ENCODE data around the gene DGKZ.
"Not testable (repeated sequence)": the region's sequence is repeated elsewhere in the genome, so short reads cannot be mapped to it uniquely, and the experiment has no call there.

DGKZ gene

DNA sequence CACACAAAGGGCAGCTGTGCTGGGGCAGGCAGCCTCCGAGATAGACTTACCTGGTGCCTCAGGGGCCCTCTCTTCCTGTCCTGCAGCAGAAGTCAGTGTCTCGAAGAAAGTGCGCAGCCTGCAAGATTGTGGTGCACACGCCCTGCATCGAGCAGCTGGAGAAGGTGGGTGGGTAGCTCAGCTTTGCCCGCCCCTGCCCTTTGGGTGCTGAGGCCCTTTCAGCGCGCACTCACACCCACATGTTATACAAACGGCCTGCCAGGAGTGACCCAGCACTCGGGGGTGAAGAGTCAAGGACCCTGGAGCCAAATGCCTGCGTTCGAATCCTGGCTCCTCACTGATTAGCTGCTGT, 20.6 kb downstream of the DGKZ start:
- Histone ChIP-seq H3K36me3 (ENCODE audit: insufficient read depth, low read length) (peaks cover 32% of the 10 kb centered on the region), H3K4me3 (ENCODE audit: low read length) (no peak overlapping the region), H3K9ac (ENCODE audit: low read depth, low read length) (no peak overlapping the region), H3K27ac (ENCODE audit: low read depth, low read length) (no peak overlapping the region), H3K9me3 (ENCODE audit: insufficient read depth, low read depth, low read length) (no peaks in the 10 kb centered on the region), H3K27me3 (ENCODE audit: insufficient read depth, low read length) (no peaks in the 10 kb centered on the region), H3K4me1 (ENCODE audit: insufficient read depth, low read length) (peaks cover 9% of the 10 kb centered on the region; the same call in 1 of the 2 replicates)
- WGBS: 90% methylated on average over 12 of the region's 12 CpGs

DNA sequence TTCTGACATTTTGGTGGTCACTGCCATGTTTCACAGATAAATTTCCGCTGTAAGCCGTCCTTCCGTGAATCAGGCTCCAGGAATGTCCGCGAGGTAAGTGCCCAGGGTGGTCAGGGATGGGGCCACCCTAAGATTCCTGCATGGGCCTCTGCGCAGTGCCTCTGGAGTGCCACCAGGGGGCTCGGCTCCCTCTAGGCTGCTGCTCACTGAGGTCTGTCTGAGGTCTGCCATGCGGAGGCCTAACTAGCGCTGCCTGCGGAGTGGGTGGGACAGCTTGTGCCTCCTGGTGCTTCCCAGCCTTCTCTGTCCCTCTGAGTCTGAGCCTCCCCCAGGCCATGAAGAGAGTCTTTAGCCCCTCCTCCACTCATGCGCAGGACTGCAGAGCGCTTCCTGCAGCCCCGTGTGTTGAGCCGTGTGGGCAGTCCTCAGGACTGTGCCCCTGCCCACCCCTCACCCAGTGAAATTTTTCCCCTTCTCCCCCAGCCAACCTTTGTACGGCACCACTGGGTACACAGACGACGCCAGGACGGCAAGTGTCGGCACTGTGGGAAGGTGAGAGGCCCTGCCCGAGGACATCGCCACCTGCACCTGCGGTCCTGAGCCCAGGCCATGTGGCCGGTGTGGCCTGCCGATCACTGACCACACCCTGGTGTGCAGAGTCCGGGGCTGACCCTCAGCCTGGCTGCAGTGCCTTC, 22.3 kb downstream of the DGKZ start:
- H3K36me3 ChIP-seq (ENCODE audit: insufficient read depth, low read length): peaks cover 43% of the 10 kb centered on the region
- H3K27ac ChIP-seq (ENCODE audit: low read depth, low read length): peak overlapping the region; percentile 24; the same call in 1 of the 2 replicates
- WGBS: 59% methylated on average over 25 of the region's 25 CpGs
- H3K4me1 ChIP-seq (ENCODE audit: insufficient read depth, low read length): peaks cover 7% of the 10 kb centered on the region; the same call in 1 of the 2 replicates
- H3K9me3 ChIP-seq (ENCODE audit: insufficient read depth, low read depth, low read length): no peaks in the 10 kb centered on the region
- no peak overlapping the region for H3K9ac ChIP-seq (ENCODE audit: low read depth, low read length)
- no peaks in the 10 kb centered on the region for H3K27me3 ChIP-seq (ENCODE audit: insufficient read depth, low read length)
- H3K4me3 ChIP-seq (ENCODE audit: low read length): no peak overlapping the region

DNA sequence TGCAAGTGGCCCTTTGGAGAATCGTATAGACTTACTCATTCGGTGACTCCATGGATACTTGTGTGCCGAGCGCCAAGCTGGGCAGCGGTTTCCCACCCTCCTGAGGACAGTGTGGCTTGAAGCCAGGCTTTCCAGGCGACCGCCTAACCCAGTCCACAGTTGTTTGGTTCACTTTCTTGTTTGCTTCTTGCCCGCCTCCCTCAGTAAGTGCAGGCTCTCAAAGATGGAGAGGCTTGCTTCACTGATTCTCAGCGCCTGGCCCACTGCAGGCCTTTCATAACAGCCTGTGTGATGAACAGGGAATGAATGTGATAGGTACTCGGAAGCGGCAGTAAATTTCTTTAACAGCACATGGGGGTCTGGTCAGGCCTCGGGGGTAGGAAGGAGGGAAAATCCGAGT, 23.0 kb downstream of the DGKZ start:
- no peaks in the 10 kb centered on the region for H3K27me3 ChIP-seq (ENCODE audit: insufficient read depth, low read length)
- H3K27ac ChIP-seq (ENCODE audit: low read depth, low read length): 0 out of 2 replicates have a peak overlapping the region, but pooled peaks have one; percentile 24
- H3K36me3 ChIP-seq (ENCODE audit: insufficient read depth, low read length): peaks cover 49% of the 10 kb centered on the region
- H3K4me1 ChIP-seq (ENCODE audit: insufficient read depth, low read length): peaks cover 7% of the 10 kb centered on the region; the same call in 1 of the 2 replicates
- H3K9me3 ChIP-seq (ENCODE audit: insufficient read depth, low read depth, low read length): no peaks in the 10 kb centered on the region
- no peak overlapping the region for H3K4me3 ChIP-seq (ENCODE audit: low read length)
- H3K9ac ChIP-seq (ENCODE audit: low read depth, low read length): no peak overlapping the region
- 97% methylated on average over 13 of the region's 13 CpGs for WGBS

DNA sequence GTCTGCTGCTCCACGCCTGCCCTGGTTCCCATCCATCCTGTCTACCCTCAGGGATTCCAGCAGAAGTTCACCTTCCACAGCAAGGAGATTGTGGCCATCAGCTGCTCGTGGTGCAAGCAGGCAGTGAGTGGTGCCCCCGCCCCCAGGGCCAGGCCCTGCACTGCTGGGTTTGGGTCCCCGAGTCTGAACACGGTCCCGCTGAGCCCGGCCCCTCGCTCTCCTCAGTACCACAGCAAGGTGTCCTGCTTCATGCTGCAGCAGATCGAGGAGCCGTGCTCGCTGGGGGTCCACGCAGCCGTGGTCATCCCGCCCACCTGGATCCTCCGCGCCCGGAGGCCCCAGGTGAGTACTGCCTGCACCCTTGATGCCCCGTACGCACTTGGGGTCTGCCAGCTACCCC, 24.0 kb downstream of the DGKZ start:
- 93% methylated on average over 19 of the region's 19 CpGs for WGBS
- H3K36me3 ChIP-seq (ENCODE audit: insufficient read depth, low read length): peaks cover 60% of the 10 kb centered on the region

GRCh38 chr11:46372086-46372485, 24.8 kb downstream of the DGKZ start:
- WGBS: 90% methylated on average over 10 of the region's 10 CpGs
- H3K9ac ChIP-seq (ENCODE audit: low read depth, low read length): no peak overlapping the region
- H3K27me3 ChIP-seq (ENCODE audit: insufficient read depth, low read length): no peaks in the 10 kb centered on the region
- no peak overlapping the region for H3K27ac ChIP-seq (ENCODE audit: low read depth, low read length)
- peaks cover 7% of the 10 kb centered on the region; the same call in 1 of the 2 replicates for H3K4me1 ChIP-seq (ENCODE audit: insufficient read depth, low read length)
- H3K9me3 ChIP-seq (ENCODE audit: insufficient read depth, low read depth, low read length): no peaks in the 10 kb centered on the region
- peaks cover 67% of the 10 kb centered on the region for H3K36me3 ChIP-seq (ENCODE audit: insufficient read depth, low read length)
- no peak overlapping the region for H3K4me3 ChIP-seq (ENCODE audit: low read length)

More for the DNA sequence above, 24.0 kb downstream of the DGKZ start:
- H3K9me3 ChIP-seq (ENCODE audit: insufficient read depth, low read depth, low read length); H3K4me1 ChIP-seq (ENCODE audit: insufficient read depth, low read length); H3K9ac ChIP-seq (ENCODE audit: low read depth, low read length); H3K27me3 ChIP-seq (ENCODE audit: insufficient read depth, low read length); H3K4me3 ChIP-seq (ENCODE audit: low read length); H3K27ac ChIP-seq (ENCODE audit: low read depth, low read length): not testable (repeated sequence)

DNA sequence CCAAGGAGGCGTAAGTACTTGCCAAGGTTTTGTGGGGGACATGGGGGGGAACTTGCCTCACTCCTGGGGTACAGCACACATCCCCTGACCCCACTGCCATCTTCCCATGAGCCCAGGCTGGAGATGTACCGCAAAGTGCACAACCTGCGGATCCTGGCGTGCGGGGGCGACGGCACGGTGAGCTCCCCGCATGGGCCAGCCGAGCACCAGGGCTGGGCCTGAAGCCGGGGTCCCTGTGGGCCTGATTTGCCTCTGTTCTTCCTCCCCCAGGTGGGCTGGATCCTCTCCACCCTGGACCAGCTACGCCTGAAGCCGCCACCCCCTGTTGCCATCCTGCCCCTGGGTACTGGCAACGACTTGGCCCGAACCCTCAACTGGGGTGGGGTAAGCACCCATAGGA, 25.2 kb downstream of the DGKZ start:
- H3K36me3 ChIP-seq (ENCODE audit: insufficient read depth, low read length): peaks cover 71% of the 10 kb centered on the region

GRCh38 chr11:46373787-46374740, 26.8 kb downstream of the DGKZ start:
- Histone ChIP-seq H3K27ac (ENCODE audit: low read depth, low read length) (no peak overlapping the region), H3K4me3 (ENCODE audit: low read length) (no peak overlapping the region), H3K9ac (ENCODE audit: low read depth, low read length) (no peak overlapping the region), H3K36me3 (ENCODE audit: insufficient read depth, low read length) (peaks cover 65% of the 10 kb centered on the region), H3K4me1 (ENCODE audit: insufficient read depth, low read length) (peaks cover 9% of the 10 kb centered on the region; the same call in 1 of the 2 replicates), H3K9me3 (ENCODE audit: insufficient read depth, low read depth, low read length) (no peaks in the 10 kb centered on the region), H3K27me3 (ENCODE audit: insufficient read depth, low read length) (no peaks in the 10 kb centered on the region)
- WGBS: 94% methylated on average over 30 of the region's 30 CpGs

More for the DNA sequence above, 25.2 kb downstream of the DGKZ start:
- not testable (repeated sequence) for H3K9me3 ChIP-seq (ENCODE audit: insufficient read depth, low read depth, low read length); H3K27me3 ChIP-seq (ENCODE audit: insufficient read depth, low read length); H3K4me1 ChIP-seq (ENCODE audit: insufficient read depth, low read length); H3K9ac ChIP-seq (ENCODE audit: low read depth, low read length); H3K27ac ChIP-seq (ENCODE audit: low read depth, low read length); H3K4me3 ChIP-seq (ENCODE audit: low read length)
- 95% methylated on average over 15 of the region's 15 CpGs for WGBS

DNA sequence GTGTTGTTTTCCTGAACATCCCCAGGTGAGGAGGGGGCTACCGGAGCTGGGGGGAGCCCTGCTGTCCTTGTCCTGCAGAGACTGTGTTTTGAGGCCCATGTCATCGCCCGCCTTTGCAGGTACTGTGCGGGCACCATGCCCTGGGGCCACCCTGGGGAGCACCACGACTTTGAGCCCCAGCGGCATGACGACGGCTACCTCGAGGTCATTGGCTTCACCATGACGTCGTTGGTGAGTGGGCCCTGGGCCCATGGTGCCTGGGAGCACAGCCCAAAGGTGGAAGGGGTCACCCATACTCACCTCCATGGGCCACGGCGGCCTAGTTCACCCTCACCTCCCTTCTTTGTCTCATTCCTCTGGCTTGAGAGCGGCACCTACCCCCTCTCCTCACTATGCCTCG, 27.6 kb downstream of the DGKZ start:
- H3K36me3 ChIP-seq (ENCODE audit: insufficient read depth, low read length): peaks cover 64% of the 10 kb centered on the region

DNA sequence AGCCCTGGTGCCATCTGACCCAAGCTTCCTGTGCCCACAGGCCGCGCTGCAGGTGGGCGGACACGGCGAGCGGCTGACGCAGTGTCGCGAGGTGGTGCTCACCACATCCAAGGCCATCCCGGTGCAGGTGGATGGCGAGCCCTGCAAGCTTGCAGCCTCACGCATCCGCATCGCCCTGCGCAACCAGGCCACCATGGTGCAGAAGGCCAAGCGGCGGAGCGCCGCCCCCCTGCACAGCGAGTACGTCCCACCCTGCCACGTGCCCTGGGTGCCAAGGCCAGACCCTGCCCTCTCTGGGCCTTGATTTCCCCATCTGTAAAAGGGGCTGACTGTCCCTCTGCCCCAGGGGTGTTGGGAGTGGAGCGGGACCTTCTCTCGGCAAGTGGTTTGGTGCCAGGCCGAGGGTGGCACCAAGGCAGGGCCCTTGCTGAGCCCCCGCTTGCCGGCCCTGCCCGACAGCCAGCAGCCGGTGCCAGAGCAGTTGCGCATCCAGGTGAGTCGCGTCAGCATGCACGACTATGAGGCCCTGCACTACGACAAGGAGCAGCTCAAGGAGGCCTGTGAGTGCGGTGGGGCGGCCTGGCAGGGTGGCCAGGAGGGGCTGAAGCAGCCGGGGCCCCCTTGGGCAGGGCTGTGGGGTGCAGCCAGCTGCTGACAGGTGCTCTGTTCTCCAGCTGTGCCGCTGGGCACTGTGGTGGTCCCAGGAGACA, 28.3 kb downstream of the DGKZ start:
- Histone ChIP-seq H3K4me3 (ENCODE audit: low read length) (no peak overlapping the region), H3K4me1 (ENCODE audit: insufficient read depth, low read length) (peaks cover 8% of the 10 kb centered on the region; the same call in 1 of the 2 replicates), H3K36me3 (ENCODE audit: insufficient read depth, low read length) (peaks cover 57% of the 10 kb centered on the region), H3K27me3 (ENCODE audit: insufficient read depth, low read length) (no peaks in the 10 kb centered on the region), H3K9me3 (ENCODE audit: insufficient read depth, low read depth, low read length) (no peaks in the 10 kb centered on the region), H3K27ac (ENCODE audit: low read depth, low read length) (no peak overlapping the region), H3K9ac (ENCODE audit: low read depth, low read length) (no peak overlapping the region)
- 97% methylated on average over 38 of the region's 38 CpGs for WGBS

More for the DNA sequence above, 27.6 kb downstream of the DGKZ start:
- WGBS: 96% methylated on average over 15 of the region's 15 CpGs
- H3K27me3 ChIP-seq (ENCODE audit: insufficient read depth, low read length): no peaks in the 10 kb centered on the region
- peaks cover 12% of the 10 kb centered on the region; the same call in 1 of the 2 replicates for H3K4me1 ChIP-seq (ENCODE audit: insufficient read depth, low read length)
- H3K27ac ChIP-seq (ENCODE audit: low read depth, low read length): no peak overlapping the region
- no peak overlapping the region for H3K4me3 ChIP-seq (ENCODE audit: low read length)
- no peaks in the 10 kb centered on the region for H3K9me3 ChIP-seq (ENCODE audit: insufficient read depth, low read depth, low read length)
- H3K9ac ChIP-seq (ENCODE audit: low read depth, low read length): no peak overlapping the region

- no peak overlapping the region for H3K27ac ChIP-seq (ENCODE audit: low read depth, low read length)
- peaks cover 57% of the 10 kb centered on the region for H3K36me3 ChIP-seq (ENCODE audit: insufficient read depth, low read length)
- WGBS: 94% methylated on average over 19 of the region's 19 CpGs
- H3K9ac ChIP-seq (ENCODE audit: low read depth, low read length): no peak overlapping the region
- H3K9me3 ChIP-seq (ENCODE audit: insufficient read depth, low read depth, low read length): no peaks in the 10 kb centered on the region
- peaks cover 8% of the 10 kb centered on the region; the same call in 1 of the 2 replicates for H3K4me1 ChIP-seq (ENCODE audit: insufficient read depth, low read length)
- H3K27me3 ChIP-seq (ENCODE audit: insufficient read depth, low read length): no peaks in the 10 kb centered on the region
- no peak overlapping the region for H3K4me3 ChIP-seq (ENCODE audit: low read length)
Observed at GRCh38 chr11:46376258-46377050, 29.2 kb downstream of the DGKZ start.

All from HUES64 (cell line).